Measurements from ENCODE around the gene SEC61G.

Gene SEC61G

GRCh38 chr7:54780490-54780889 lies 21.5 kb upstream of the SEC61G start:
- DNase-seq: no peak
- H3K36me3 ChIP-seq (ENCODE audit: control insufficient read depth in 4 of 4, insufficient read depth in 4 of 4, low read length in 3 of 4): no peaks in the 10 kb centered on the region
- ChIA-PET POLR2A (no interaction called here), CTCF (no interaction called here)
- H3K9me3 ChIP-seq (ENCODE audit: control extremely low read depth in 1 of 5, control insufficient read depth in 4 of 5, insufficient read depth in 2 of 5, low read depth in 1 of 5, low read length in 4 of 5): peaks cover 0 to 9% (median 0%) of the 10 kb centered on the region in 5 experiments
- H3K27ac ChIP-seq (ENCODE audit: insufficient read depth in 1 of 2, low read depth in 1 of 2, low read length in 2 of 2, poor library complexity in 1 of 2, severe bottlenecking in 2 of 2): no peak overlapping the region
- WGBS (ENCODE audit: insufficient coverage): no CpG with 5 or more reads among the region's 5 CpGs
- H3K4me1 ChIP-seq (ENCODE audit: control extremely low read depth in 1 of 4, control insufficient read depth in 4 of 4, insufficient read depth in 4 of 4, low read length in 3 of 4): no peaks in the 10 kb centered on the region
- H3K4me3 ChIP-seq (ENCODE audit: control insufficient read depth in 1 of 7, extremely low read depth in 1 of 7, insufficient read depth in 4 of 7, low read depth in 2 of 7, low read length in 6 of 7): no peak overlapping the region
- peaks cover 0 to 7% (median 2%) of the 10 kb centered on the region in 5 experiments for H3K27me3 ChIP-seq (replicated peaks in 2 of 5; ENCODE audit: control insufficient read depth in 4 of 5, insufficient read depth in 5 of 5, low read length in 4 of 5)

- H3K4me1 ChIP-seq (ENCODE audit: control extremely low read depth in 1 of 4, control insufficient read depth in 4 of 4, insufficient read depth in 4 of 4, low read length in 3 of 4): peaks cover 0 to 3% (median 1%) of the 10 kb centered on the region in 4 experiments
- peaks cover 0 to 2% (median 2%) of the 10 kb centered on the region in 5 experiments for H3K27me3 ChIP-seq (replicated peaks in 2 of 5; ENCODE audit: control insufficient read depth in 4 of 5, insufficient read depth in 5 of 5, low read length in 4 of 5)
- POLR2A ChIA-PET: no interaction called here
- H3K9me3 ChIP-seq (ENCODE audit: control extremely low read depth in 1 of 5, control insufficient read depth in 4 of 5, insufficient read depth in 2 of 5, low read depth in 1 of 5, low read length in 4 of 5): peaks cover 0 to 9% (median 0%) of the 10 kb centered on the region in 5 experiments
- H3K4me3 ChIP-seq (ENCODE audit: control insufficient read depth in 1 of 7, extremely low read depth in 1 of 7, insufficient read depth in 4 of 7, low read depth in 2 of 7, low read length in 6 of 7): no peak overlapping the region
- 87% methylated on average over 4 of the region's 7 CpGs for WGBS (ENCODE audit: insufficient coverage)
- no peaks in the 10 kb centered on the region for H3K36me3 ChIP-seq (ENCODE audit: control insufficient read depth in 4 of 4, insufficient read depth in 4 of 4, low read length in 3 of 4)
- CTCF ChIA-PET: no interaction called here
- no peak overlapping the region for H3K27ac ChIP-seq (ENCODE audit: insufficient read depth in 1 of 2, low read depth in 1 of 2, low read length in 2 of 2, poor library complexity in 1 of 2, severe bottlenecking in 2 of 2)
- no peak for DNase-seq
Measured at GRCh38 chr7:54778696-54779540, 19.9 kb upstream of the SEC61G start.

- ChIA-PET POLR2A (no interaction called here), CTCF (no interaction called here)
- no peak for DNase-seq
Measured at GRCh38 chr7:54778166-54778565, 19.2 kb upstream of the SEC61G start.

GRCh38 chr7:54774785-54775740 lies 16.1 kb upstream of the SEC61G start:
- POLR2A ChIA-PET: no interaction called here
- H3K36me3 ChIP-seq (ENCODE audit: control insufficient read depth in 4 of 4, insufficient read depth in 4 of 4, low read length in 3 of 4): no peaks in the 10 kb centered on the region
- WGBS (ENCODE audit: insufficient coverage): 90% methylated on average over 14 of the region's 18 CpGs

More at GRCh38 chr7:54778166-54778565, 19.2 kb upstream of the SEC61G start:
- H3K27ac ChIP-seq (ENCODE audit: insufficient read depth in 1 of 2, low read depth in 1 of 2, low read length in 2 of 2, poor library complexity in 1 of 2, severe bottlenecking in 2 of 2): no peak overlapping the region
- no peak overlapping the region for H3K4me3 ChIP-seq (ENCODE audit: control insufficient read depth in 1 of 7, extremely low read depth in 1 of 7, insufficient read depth in 4 of 7, low read depth in 2 of 7, low read length in 6 of 7)
- H3K4me1 ChIP-seq (ENCODE audit: control extremely low read depth in 1 of 4, control insufficient read depth in 4 of 4, insufficient read depth in 4 of 4, low read length in 3 of 4): peaks cover 0 to 5% (median 2%) of the 10 kb centered on the region in 4 experiments
- WGBS (ENCODE audit: insufficient coverage): 100% methylated on average over 3 of the region's 9 CpGs
- H3K36me3 ChIP-seq (ENCODE audit: control insufficient read depth in 4 of 4, insufficient read depth in 4 of 4, low read length in 3 of 4): no peaks in the 10 kb centered on the region
- H3K9me3 ChIP-seq (ENCODE audit: control extremely low read depth in 1 of 5, control insufficient read depth in 4 of 5, insufficient read depth in 2 of 5, low read depth in 1 of 5, low read length in 4 of 5): peaks cover 0 to 9% (median 0%) of the 10 kb centered on the region in 5 experiments
- peaks cover 0 to 2% (median 2%) of the 10 kb centered on the region in 5 experiments for H3K27me3 ChIP-seq (replicated peaks in 2 of 5; ENCODE audit: control insufficient read depth in 4 of 5, insufficient read depth in 5 of 5, low read length in 4 of 5)

GRCh38 chr7:54773472-54774399 lies 14.7 kb upstream of the SEC61G start:
- ChIA-PET CTCF (interaction anchor here (0.7 to 3.1 kb wide), 8 partner anchors 8 to 481 kb away, joined by 3 to 14 read pairs (median 4); partner anchors contain the start of gene SEC61G), POLR2A (no interaction called here)
- WGBS (ENCODE audit: insufficient coverage): 17% methylated on average over 11 of the region's 18 CpGs
- peaks cover 3 to 18% (median 6%) of the 10 kb centered on the region in 5 experiments for H3K27me3 ChIP-seq (replicated peaks in 2 of 5; ENCODE audit: control insufficient read depth in 4 of 5, insufficient read depth in 5 of 5, low read length in 4 of 5)
- peak overlapping the region in 6 of 7 experiments; percentile 44 to 82 (median 58) for H3K4me3 ChIP-seq (ENCODE audit: control insufficient read depth in 1 of 7, extremely low read depth in 1 of 7, insufficient read depth in 4 of 7, low read depth in 2 of 7, low read length in 6 of 7)
- H3K36me3 ChIP-seq (ENCODE audit: control insufficient read depth in 4 of 4, insufficient read depth in 4 of 4, low read length in 3 of 4): no peaks in the 10 kb centered on the region
- DNase-seq: peak; percentile 63 to 74 (median 72)
- peaks cover 0 to 9% (median 0%) of the 10 kb centered on the region in 5 experiments for H3K9me3 ChIP-seq (ENCODE audit: control extremely low read depth in 1 of 5, control insufficient read depth in 4 of 5, insufficient read depth in 2 of 5, low read depth in 1 of 5, low read length in 4 of 5)
- H3K27ac ChIP-seq (ENCODE audit: insufficient read depth in 1 of 2, low read depth in 1 of 2, low read length in 2 of 2, poor library complexity in 1 of 2, severe bottlenecking in 2 of 2): no peak overlapping the region
- H3K4me1 ChIP-seq (ENCODE audit: control extremely low read depth in 1 of 4, control insufficient read depth in 4 of 4, insufficient read depth in 4 of 4, low read length in 3 of 4): peaks cover 0 to 5% (median 2%) of the 10 kb centered on the region in 4 experiments

More at GRCh38 chr7:54774785-54775740, 16.1 kb upstream of the SEC61G start:
- Histone ChIP-seq H3K4me1 (ENCODE audit: control extremely low read depth in 1 of 4, control insufficient read depth in 4 of 4, insufficient read depth in 4 of 4, low read length in 3 of 4) (peaks cover 0 to 5% (median 2%) of the 10 kb centered on the region in 4 experiments), H3K9me3 (ENCODE audit: control extremely low read depth in 1 of 5, control insufficient read depth in 4 of 5, insufficient read depth in 2 of 5, low read depth in 1 of 5, low read length in 4 of 5) (peaks cover 0 to 9% (median 0%) of the 10 kb centered on the region in 5 experiments), H3K27ac (ENCODE audit: insufficient read depth in 1 of 2, low read depth in 1 of 2, low read length in 2 of 2, poor library complexity in 1 of 2, severe bottlenecking in 2 of 2) (no peak overlapping the region), H3K27me3 (replicated peaks in 2 of 5; ENCODE audit: control insufficient read depth in 4 of 5, insufficient read depth in 5 of 5, low read length in 4 of 5) (peaks cover 0 to 10% (median 2%) of the 10 kb centered on the region in 5 experiments), H3K4me3 (ENCODE audit: control insufficient read depth in 1 of 7, extremely low read depth in 1 of 7, insufficient read depth in 4 of 7, low read depth in 2 of 7, low read length in 6 of 7) (no peak overlapping the region)
- DNase-seq: no peak
- CTCF ChIA-PET: interaction anchor here (3.1 kb wide), 1 partner anchor 480 kb away, joined by 14 read pairs; no protein-coding TSS in a partner anchor

- no CpG with 5 or more reads among the region's 2 CpGs for WGBS (ENCODE audit: insufficient coverage)
- POLR2A ChIA-PET: no interaction called here
- CTCF ChIA-PET: interaction anchor here (1.0 to 3.0 kb wide), 4 partner anchors 8 to 486 kb away, joined by 3 to 16 read pairs (median 7); partner anchors contain the start of gene SEC61G
Measured at GRCh38 chr7:54769203-54769602, 10.2 kb upstream of the SEC61G start.

More at GRCh38 chr7:54769203-54769602, 10.2 kb upstream of the SEC61G start:
- no peaks in the 10 kb centered on the region for H3K9me3 ChIP-seq (ENCODE audit: control extremely low read depth in 1 of 5, control insufficient read depth in 4 of 5, insufficient read depth in 2 of 5, low read depth in 1 of 5, low read length in 4 of 5)
- H3K36me3 ChIP-seq (ENCODE audit: control insufficient read depth in 4 of 4, insufficient read depth in 4 of 4, low read length in 3 of 4): no peaks in the 10 kb centered on the region
- peaks cover 0 to 5% (median 2%) of the 10 kb centered on the region in 4 experiments for H3K4me1 ChIP-seq (ENCODE audit: control extremely low read depth in 1 of 4, control insufficient read depth in 4 of 4, insufficient read depth in 4 of 4, low read length in 3 of 4)
- no peak for DNase-seq
- peaks cover 3 to 20% (median 5%) of the 10 kb centered on the region in 5 experiments for H3K27me3 ChIP-seq (replicated peaks in 2 of 5; ENCODE audit: control insufficient read depth in 4 of 5, insufficient read depth in 5 of 5, low read length in 4 of 5)
- no peak overlapping the region for H3K27ac ChIP-seq (ENCODE audit: insufficient read depth in 1 of 2, low read depth in 1 of 2, low read length in 2 of 2, poor library complexity in 1 of 2, severe bottlenecking in 2 of 2)
- H3K4me3 ChIP-seq (ENCODE audit: control insufficient read depth in 1 of 7, extremely low read depth in 1 of 7, insufficient read depth in 4 of 7, low read depth in 2 of 7, low read length in 6 of 7): no peak overlapping the region

Measured in common myeloid progenitor, CD34-positive (primary cell).